ENCODE measurements around the gene KCNK7.

KCNK7 gene

GRCh38 chr11:65607614-65608426, 12.2 kb upstream of the KCNK7 start:
- Histone ChIP-seq H3K79me2 (ENCODE audit: insufficient read depth, low read length) (no peaks in the 10 kb centered on the region), H3K4me2 (ENCODE audit: low read depth, low read length, poor library complexity, severe bottlenecking) (no peak overlapping the region), H3K27ac (ENCODE audit: low read depth, low read length) (no peak overlapping the region)

GRCh38 chr11:65606876-65607613, 11.4 kb upstream of the KCNK7 start:
- Histone ChIP-seq H3K36me3 (ENCODE audit: low read length) (no peaks in the 10 kb centered on the region), H3K9me2 (replicated peaks; ENCODE audit: insufficient read depth, low read length) (no peaks in the 10 kb centered on the region), H3K9ac (ENCODE audit: low read length) (no peak overlapping the region), H3K79me2 (ENCODE audit: insufficient read depth, low read length) (no peaks in the 10 kb centered on the region), H3K27ac (ENCODE audit: low read depth, low read length) (no peak overlapping the region), H4K20me1 (ENCODE audit: low read depth, low read length) (no peaks in the 10 kb centered on the region), H3K4me2 (ENCODE audit: low read depth, low read length, poor library complexity, severe bottlenecking) (no peak overlapping the region), H3K27me3 (ENCODE audit: low read length) (no peaks in the 10 kb centered on the region), H3K9me3 (ENCODE audit: insufficient read depth, low read length) (no peaks in the 10 kb centered on the region), H3K4me3 (ENCODE audit: insufficient read depth, low read length, poor library complexity, severe bottlenecking) (no peak overlapping the region), H2AFZ (ENCODE audit: low read depth, low read length, severe bottlenecking) (no peak overlapping the region), H3F3A (ENCODE audit: insufficient read depth) (no peaks in the 10 kb centered on the region)
- TF ChIP-seq CTCF (IDR thresholded peaks at IDR 0.05; ENCODE audit: insufficient read depth, low read length, poor library complexity, severe bottlenecking), result no peak

More at GRCh38 chr11:65607614-65608426, 12.2 kb upstream of the KCNK7 start:
- TF ChIP-seq EZH2phosphoT487 (conservative IDR thresholded peaks at IDR 0.05; ENCODE audit: low read length) (no peak), CTCF (IDR thresholded peaks at IDR 0.05; ENCODE audit: insufficient read depth, low read length, poor library complexity, severe bottlenecking) (no peak)
- Histone ChIP-seq H3K4me3 (ENCODE audit: insufficient read depth, low read length, poor library complexity, severe bottlenecking) (no peak overlapping the region), H3K27me3 (ENCODE audit: low read length) (no peaks in the 10 kb centered on the region), H3K9ac (ENCODE audit: low read length) (no peak overlapping the region), H3K9me3 (ENCODE audit: insufficient read depth, low read length) (no peaks in the 10 kb centered on the region), H3K9me2 (replicated peaks; ENCODE audit: insufficient read depth, low read length) (no peaks in the 10 kb centered on the region), H4K20me1 (ENCODE audit: low read depth, low read length) (no peaks in the 10 kb centered on the region), H2AFZ (ENCODE audit: low read depth, low read length, severe bottlenecking) (no peak overlapping the region), H3K36me3 (ENCODE audit: low read length) (no peaks in the 10 kb centered on the region), H3F3A (ENCODE audit: insufficient read depth) (no peaks in the 10 kb centered on the region)

DNA sequence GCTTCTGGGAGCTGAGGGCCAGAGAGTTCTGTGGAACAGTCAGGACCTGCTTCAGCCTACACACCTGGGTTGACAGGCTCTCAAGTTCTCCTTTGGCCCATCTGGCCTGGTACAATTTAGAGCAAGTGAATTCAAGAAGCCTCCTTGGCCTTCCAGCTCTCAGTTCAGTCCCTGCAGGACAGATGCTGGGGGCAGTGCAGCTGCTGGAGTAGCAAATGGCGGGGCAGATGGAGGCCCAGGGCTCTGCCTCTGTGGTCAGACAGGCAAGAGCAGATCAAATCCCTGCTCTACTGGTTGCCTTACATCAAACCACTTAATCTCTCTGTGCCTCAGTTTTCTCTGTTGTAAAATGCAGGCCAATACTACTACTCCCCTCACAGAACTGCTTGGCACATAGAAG, 8.7 kb upstream of the KCNK7 start:
- H4K20me1 ChIP-seq (ENCODE audit: low read depth, low read length), result no peaks in the 10 kb centered on the region
- no peak for TF ChIP-seq EZH2phosphoT487 (conservative IDR thresholded peaks at IDR 0.05; ENCODE audit: low read length)
- TF ChIP-seq CTCF (IDR thresholded peaks at IDR 0.05; ENCODE audit: insufficient read depth, low read length, poor library complexity, severe bottlenecking), result no peak
- no peaks in the 10 kb centered on the region for H3K9me3 ChIP-seq (ENCODE audit: insufficient read depth, low read length)
- no peaks in the 10 kb centered on the region for H3F3A ChIP-seq (ENCODE audit: insufficient read depth)
- H2AFZ ChIP-seq (ENCODE audit: low read depth, low read length, severe bottlenecking), result no peak overlapping the region
- H3K4me3 ChIP-seq (ENCODE audit: insufficient read depth, low read length, poor library complexity, severe bottlenecking), result no peak overlapping the region
- no peaks in the 10 kb centered on the region for H3K9me2 ChIP-seq (replicated peaks; ENCODE audit: insufficient read depth, low read length)
- no peak overlapping the region for H3K27ac ChIP-seq (ENCODE audit: low read depth, low read length)
- no peaks in the 10 kb centered on the region for H3K36me3 ChIP-seq (ENCODE audit: low read length)
- H3K9ac ChIP-seq (ENCODE audit: low read length), result no peak overlapping the region
- no peak overlapping the region for H3K4me2 ChIP-seq (ENCODE audit: low read depth, low read length, poor library complexity, severe bottlenecking)
- no peaks in the 10 kb centered on the region for H3K79me2 ChIP-seq (ENCODE audit: insufficient read depth, low read length)
- no peaks in the 10 kb centered on the region for H3K27me3 ChIP-seq (ENCODE audit: low read length)
